HG03520 (cell line): Measurements from ENCODE around the gene ATPAF1.

Experiments used
- ATAC-seq: cut with Tn5 transposase; IDR thresholded peaks from one replicate; pipeline ENCODE4 v1.9.1; 2021; ENCODE audit warnings: mild to moderate bottlenecking, moderate library complexity; ENCODE audit not compliant: unreplicated experiment

Gene ATPAF1

DNA sequence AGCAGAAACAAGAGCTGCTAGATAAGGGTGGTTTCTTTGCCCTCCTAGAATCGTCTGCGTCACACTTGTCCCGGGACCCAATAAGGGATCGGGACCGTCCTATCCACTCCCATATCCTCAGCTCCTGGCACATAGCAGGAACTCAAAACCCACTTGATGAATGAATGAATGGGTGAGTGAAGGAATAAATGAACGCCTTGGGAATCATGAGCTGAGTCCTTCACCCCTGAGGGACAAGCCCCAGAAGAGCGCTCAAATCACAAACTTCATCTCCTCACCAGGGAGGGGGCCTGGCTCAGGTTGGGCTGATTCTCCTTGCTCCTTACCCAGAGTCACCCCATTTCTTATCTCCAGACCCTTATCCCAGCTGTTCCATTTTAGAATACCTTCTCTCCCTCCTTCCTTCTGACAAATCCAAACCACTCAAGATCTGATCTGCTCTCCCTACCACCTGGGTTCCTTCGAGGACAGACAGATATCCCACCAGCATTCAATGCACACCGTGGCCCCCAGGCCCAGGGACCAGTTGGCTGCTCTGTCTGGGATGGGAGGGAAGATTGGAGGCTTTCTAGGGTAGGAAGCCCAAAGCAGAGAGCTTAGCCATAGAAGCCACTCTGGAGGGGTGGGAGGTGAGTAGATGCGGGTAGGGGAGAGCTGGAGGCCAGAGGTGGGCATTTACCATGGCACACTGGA lies 50.9 kb downstream of the ATPAF1 start:
- ATAC-seq, result no peak

DNA sequence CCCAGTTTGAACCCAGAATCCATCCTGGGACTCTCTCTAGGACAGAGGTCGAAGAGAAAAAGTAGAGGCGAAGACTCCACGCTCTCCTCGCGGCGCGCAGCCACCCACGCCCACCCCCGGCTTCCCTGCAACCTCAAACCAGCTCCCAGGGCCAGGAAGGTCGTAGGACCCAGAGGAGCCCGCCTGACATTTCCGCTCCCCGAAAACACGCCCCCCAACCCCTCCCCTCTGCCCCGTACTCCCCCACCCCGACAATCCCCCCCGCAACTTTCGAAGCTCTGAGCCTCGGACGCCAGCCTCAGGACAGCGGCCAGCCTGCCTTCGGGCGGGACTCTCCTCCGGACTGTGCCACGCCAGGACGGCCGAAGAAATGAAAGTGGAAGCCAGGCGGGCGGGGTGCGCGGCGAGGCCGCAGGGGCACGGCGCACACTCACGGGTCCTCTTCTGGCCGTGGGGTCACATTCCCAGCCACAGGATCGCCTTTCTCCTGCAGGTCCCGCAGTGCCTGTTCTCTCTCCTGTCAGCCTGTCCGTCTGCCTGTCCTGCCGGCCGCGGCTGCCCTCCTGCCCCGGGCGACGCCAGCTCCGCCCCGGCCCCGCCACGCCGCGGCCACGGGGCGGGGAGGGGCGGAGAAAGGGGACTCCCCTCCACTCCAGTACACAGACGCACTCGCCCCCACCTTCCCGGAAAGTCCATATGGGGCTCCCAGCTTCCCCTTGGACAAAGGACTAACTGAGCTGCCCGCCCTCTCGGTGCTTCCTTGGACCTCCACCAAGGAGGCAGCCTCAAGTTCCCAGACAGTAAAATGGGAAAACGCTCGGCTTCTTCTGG lies 51.7 kb downstream of the ATPAF1 start, which contains the start of gene MOB3C:
TSS of gene MOB3C (minus strand) at position 535 of the 831 bp plus-strand sequence. CDS start 3,490 bp downstream, outside the sequence.
- ATAC-seq, result peak; percentile 52

DNA sequence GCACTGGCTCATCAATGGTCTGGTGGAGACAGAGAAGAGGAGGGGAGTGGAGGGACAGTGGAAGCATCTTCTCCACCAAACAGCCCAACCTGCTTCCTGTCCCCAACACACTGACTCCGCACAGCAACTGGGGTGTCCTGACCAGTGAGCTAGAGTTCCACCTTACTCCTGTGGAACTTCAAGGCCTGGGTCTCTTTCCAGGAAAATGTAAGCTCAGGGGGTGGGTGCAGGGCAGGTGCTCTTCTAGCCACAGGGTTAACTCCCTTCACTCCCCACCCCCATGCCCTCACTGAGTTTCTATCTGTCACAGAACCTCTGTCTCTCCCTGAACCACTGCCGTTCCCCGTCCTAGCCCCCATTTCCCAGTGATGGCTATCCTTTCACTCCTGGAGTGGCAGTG lies 52.4 kb downstream of the ATPAF1 start:
- peak; percentile 2 for ATAC-seq

DNA sequence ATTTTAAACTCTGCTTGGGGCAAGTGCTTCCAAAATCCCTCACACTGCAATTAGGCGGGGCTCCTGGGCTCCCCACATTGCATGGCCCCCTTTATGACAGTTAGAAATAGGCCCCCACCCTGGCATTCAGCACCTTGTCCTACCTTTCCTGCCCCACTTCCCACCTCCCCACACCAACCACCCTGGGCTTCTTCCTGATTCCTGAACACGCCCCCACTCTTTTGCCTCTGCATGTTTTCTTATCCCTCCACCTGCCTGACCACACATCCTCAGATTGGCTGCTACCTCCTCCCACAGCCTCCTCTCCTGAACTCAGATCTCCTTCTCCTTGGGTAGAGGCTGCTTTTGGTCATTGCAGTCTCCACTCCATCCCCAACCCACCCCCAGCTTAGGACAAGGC lies 53.1 kb downstream of the ATPAF1 start:
- ATAC-seq, result no peak

DNA sequence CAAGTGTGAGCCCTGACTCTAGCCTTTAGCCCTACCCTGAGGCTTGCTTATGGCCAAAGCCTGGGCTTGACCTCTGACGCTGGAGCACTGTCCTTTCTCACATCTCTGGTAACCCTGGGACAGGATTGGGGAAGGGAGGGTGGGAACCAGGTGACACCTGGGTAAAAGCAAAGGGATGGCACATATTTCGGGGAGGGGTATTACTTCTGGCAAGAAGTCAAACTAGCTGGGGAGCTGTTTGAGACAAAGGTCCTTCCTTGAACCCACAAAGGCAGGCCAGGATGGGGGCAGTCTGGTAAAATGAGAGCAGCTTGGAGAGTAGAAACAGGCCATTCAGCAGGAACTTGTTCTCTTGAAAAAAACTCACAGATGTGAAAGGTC lies 53.6 kb downstream of the ATPAF1 start:
- ATAC-seq, result no peak

DNA sequence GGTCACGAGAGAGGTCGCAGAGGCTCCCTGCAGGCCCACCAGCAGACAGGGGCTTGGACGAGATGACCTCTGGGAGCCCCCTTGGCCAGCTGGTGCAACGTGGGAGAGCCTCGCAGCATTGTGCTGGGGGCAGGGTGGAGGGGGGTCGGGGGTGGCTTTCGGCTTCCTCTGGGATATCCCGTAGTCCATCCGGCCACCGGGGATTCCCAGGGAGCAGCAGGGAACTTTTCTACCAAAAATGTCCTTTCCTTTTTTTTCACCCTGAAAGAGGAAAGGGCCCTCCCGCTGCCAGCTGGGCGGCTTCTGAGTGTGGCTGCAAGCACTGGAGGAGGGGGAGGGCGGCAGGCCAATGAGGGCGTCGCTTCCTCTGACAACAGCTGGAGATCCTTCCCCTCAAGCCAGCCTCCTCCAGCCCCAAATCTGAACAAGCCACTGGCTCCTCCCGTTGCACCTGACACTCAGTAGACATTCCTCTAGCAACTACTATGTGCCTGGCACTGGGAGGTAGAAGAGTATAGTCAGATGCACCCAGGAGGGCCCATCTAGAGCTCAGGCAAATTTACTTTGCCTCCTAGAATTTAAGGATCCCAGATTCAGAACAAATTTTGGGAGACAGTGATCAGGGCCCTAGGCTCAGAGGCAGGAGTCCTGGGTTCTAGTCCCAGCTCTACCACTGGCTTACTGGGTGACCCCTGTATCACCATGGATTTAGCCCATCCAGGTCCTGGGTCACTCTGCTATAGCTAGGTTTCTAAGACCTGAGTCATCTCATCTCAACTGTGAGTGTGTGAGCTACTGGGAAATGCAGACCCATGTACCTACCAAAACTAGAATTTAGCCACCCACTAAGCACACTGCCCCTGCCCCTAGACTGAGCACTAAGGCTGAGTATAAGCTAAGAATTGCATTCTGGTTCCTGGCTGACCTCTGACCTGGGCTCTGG lies 54.2 kb downstream of the ATPAF1 start:
- ATAC-seq, result no peak

DNA sequence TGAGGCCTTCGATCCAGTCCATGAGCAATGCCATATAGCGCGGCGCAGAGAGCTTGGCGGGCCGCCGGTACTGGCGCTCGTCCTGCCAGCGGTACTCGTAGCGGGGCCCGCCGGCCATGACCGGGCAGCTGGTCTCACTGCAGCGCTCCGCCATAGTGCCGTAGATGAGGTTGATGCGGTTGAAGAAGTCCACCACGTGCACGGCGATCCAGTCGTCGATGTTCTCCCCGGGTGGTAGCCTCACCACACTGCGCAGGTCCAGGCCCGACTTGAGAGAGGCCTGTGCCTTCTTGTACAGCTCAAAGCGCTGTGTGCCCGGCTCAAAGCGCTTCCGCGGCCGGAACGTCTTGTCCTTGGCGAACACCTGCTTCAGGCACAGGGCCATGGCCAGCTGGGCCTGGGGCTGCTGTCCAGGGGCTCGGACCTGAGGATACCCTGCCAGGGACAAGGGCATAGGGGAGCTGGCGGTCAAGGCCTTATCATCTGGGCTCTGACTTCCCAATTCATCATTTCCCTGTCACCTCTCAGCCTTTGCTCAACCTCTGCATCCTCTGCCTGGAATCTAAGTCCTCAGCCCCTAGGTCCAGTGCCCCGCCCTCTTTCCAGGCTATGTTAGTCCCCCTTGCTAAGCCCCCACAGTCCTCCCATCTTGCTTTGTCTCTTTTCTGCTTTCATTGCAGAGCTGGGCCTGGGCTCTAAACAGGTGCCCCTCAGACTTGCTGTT lies 55.1 kb downstream of the ATPAF1 start:
- no peak for ATAC-seq

DNA sequence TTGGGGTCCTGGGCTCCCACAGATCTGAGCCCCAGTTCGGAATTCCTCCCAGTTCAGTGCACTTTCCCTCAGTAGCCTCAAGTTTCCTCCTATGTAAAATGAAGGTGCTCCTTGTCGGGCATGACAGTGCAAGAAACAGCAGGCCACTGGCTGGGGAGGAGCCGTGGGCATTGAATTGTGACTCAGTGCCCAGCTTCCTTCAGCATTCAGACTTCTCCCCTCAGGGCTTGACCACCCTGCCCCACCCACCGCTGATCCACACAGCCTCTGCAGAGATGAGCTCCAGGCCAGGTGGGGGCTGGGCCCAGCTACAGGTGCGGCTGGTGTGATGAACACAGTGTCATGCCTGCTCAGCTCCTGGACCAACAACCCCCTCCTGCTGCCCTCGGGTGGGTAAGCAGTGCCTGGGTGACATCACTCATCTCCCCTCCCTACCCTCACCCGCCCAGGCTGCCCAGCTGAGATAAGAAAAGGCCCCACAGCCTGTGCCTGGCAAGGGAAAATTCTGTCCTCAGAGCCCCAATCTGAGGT lies 56.4 kb downstream of the ATPAF1 start:
- no peak for ATAC-seq

DNA sequence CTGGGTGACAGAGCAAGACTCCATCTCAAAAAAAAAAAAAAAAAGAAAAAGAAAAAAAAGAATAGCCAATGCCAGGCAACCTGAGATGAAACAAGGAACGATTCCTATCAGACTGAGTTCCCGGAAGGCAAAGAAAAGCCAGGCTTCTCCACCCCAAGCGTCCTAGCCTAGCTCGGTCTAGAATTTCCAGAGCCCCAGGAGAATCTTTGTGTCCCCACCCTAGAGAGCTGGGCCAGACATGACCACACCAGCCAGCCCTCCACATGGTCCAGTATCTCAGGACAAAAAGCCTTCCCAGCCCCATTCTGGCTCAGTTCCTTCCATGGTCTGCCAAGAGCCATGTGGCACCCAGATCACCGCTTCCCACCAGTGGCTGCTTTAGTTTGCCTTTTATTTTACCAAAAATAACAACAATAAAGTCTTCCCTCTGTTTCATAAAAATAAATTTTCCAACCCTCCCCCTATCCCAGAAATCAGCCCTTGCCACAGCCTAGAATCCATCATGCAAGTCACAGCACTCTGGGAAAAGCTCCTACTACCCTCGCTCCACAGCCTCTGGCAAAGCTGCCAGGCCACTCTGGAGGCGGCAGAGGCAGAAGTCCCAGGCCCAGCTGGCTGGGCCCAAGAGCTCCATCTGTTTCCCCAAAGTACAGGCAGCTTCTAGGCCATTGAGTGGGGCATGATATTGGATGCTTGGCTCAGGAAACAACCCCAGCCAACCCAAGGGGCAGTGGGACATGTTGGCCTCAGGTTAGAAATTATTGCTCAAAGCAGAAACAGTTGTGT lies 60.6 kb downstream of the ATPAF1 start:
- no peak for ATAC-seq

DNA sequence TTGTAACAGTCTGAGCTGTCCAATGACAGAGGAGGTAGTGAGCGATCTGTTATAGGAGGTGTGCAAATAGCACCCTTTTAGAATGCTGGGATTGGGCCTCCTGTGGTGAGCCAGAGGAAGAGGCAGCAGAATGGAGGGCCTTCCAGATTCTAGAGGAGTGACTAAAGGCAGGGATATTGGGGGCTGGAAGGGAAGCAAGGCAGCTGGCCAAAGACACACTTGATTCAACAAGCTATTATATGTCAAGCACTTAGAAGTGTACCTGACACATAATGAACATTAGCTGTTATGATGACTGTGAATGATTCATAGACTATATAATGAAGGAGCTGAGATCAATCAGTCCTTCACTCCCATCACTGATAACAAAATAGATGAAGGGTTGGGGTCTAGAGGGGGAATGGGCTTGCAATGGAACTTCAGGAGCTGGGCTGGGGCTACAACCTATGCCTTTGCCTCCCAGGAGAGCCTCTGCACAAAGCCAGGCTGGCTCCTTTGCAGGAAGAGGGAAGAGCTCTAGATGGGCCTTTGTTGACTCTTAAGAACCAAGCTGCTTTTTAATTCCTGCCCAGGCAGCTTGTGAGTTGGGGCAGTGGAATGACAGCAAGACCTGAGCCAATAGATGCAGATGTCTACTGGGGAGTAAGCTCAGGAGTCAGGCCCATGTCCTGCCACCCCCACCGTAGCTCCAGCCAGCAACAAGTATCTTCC lies 61.8 kb downstream of the ATPAF1 start:
- no peak for ATAC-seq

DNA sequence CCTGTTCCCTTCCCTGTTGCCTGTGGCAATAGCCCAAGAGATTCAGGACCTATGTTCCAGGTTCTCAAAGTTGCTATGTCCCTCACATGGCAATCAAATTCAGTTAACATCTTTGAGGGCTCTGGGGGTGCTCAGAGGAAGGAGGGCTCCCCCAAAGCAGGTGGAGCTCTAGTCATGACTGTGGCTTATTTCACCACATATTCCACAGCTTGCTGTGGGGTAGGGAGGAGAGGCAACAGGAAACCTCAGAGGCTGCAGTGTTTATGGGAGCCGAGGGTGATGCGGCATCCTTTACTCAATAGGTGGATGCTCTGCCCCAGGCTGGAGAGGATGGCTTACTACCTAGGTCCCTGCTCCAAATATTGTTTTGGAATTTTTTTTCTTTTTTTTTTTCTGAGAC lies 62.9 kb downstream of the ATPAF1 start:
- ATAC-seq, result no peak

DNA sequence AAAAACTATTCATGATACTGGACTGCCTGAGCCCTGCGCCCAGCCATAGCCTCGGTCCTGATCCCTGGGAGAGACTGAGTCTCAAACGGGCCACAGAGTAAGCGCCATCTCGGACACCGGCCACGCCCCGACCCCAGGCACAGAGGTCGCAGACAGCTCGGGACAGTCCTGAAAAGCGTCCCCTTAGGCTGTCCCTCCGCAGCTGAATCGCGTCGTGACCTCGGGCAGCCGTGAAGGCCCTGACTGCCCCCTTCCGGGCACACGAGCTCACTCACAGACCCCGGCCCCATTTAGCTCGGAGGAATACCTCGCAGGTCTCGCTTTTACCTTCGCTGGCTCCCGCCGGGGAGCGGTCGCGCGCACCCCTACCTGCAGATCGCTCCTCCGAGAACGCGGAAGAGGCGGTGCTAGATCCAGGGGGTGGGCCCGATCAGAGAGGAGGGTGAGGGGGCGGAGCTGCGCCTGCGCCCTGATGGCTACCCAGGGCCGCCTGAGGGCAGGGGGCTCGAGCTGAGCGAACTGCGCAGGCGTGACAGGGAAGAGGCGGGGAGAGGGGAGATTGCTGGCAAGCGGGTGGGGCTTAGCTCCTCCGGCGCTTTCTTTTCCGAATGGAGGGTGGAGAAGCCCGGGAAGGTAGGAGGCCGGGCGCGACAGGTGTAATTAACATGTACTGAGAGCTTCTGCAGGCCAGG lies 64.2 kb downstream of the ATPAF1 start, which contains the start of gene MKNK1:
TSS of gene MKNK1 (minus strand) at position 411 of the 692 bp plus-strand sequence. CDS start 20,941 bp downstream, outside the sequence.
- ATAC-seq, result peak; percentile 92

DNA sequence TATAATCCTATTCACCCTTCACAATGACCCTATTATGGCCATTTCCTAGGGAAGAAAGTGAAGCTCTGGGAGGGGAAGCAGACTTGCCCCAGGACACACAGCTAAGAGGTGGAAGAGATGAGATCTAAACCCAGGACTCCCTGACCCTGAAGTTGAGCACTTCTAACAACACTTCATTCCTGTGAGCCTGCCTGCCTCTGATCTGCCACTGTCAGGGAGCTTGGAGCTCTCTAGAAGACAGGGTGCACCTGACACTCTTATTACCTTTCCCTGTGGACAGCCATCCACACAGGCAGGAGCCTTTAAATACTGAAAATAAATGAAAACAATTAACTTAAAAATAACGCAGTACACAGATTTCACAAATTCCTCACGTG lies 64.7 kb downstream of the ATPAF1 start:
- no peak for ATAC-seq

DNA sequence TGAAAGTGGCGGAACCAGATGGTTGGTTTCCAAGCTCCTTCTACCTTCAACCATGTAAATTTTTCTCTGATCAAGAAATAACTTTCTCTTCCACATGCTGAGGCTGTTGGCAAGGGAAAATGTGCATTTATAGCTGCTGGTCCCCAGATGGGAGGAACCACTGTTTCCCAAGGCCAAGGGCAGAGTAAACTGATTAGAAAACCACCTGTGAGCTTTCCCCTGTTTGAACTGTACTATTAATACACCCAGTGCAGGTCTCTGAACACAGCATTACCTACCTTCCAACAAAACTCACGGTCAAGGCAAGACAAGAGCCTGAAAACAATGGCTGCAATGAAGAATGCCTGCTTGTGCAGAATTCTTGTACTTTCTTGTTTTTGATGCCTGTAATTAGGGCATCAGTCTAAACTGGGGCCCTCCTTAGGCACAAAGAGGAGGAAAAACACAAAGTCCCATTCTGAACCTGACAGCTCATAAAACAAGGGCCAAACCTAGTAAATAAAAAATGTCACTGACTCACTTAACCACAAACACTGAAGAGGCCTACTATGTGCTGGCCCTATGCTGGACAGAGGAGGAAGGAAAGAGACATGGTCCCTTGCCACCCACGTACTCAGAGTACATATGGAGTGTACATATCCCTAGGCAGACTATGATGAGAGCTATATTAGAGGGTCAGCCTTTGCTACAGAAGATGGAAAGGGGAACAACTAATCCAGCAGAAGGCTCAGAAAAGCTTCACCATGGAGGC lies 66.7 kb downstream of the ATPAF1 start:
- ATAC-seq, result no peak

DNA sequence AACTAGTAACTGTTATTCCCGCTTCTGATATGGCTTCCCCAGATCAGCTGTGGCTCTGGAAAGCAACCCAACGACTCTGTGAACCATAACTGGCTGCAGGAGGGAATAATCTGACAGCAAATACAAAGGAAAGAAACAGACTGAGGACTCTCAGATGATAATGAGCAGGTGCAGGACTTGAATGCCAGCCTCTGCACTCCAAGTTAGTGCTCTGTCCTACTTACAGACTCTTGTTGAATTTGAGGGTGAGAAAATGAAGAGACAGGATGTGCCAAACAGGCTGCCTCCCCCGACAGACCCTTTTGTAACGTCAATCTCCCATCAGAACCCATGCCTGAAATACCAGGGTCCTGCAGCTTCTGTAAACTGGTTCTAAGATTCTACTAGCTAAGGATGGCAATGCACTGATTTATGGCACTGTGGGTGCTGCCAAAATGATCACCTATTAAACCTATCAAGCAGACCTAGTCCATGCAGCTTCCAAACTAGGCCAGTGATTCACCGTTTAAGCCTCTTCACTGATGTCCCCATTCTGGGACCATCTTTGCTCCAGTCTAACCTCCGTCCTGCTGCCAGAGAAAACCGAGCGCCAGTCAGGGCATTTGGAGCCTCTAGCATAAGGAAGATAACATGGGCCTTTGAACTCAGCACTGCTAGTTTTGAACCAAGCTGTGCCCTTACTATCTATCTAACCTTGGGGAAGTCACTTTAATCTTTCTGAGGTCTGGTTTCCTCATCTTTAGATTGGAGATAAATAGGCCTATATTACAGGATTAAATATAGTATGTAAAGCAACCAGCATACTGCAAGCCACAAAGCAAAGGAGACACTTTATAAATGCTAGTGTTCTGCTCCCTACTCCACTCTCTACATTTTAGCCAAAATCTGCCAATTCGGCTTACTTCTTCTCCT lies 68.8 kb downstream of the ATPAF1 start:
- ATAC-seq, result no peak

DNA sequence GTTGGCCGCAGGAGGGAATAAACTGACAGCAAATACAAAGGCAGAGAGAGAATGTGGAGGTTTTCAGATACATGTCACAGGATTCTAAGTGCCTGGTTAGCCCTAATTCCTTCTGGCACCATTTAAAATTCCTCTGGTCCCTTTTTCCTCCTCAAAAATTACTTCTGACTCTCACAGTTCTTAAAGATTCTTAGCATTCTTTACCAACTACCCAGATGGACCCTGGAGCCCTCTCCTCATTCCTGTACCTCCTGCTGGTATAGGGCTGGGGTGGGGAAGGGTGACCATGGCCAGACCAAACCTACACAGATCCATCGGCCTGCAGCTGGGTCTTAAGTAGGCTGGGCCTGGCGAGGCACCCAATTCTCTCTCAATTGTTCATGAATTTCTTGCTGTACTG lies 71.3 kb downstream of the ATPAF1 start:
- no peak for ATAC-seq
